ENCODE results near the gene TLE2. TPM values are rescaled to one million over a fixed set of nuclear protein-coding genes. Genes with fewer than 3 reads are reported as not detected.

Gene TLE2
- total RNA-seq, 2 donors from 2014 or later, result 34.5 to 45.2 TPM

- 0% methylated on average over 44 to 53 of the region's 53 CpGs for WGBS, 2 donors
- TF ChIP-seq POLR2A (IDR thresholded peaks at IDR 0.05), result peak; percentile 71 to 95 (median 91)
- TF ChIP-seq, protein P1, sequence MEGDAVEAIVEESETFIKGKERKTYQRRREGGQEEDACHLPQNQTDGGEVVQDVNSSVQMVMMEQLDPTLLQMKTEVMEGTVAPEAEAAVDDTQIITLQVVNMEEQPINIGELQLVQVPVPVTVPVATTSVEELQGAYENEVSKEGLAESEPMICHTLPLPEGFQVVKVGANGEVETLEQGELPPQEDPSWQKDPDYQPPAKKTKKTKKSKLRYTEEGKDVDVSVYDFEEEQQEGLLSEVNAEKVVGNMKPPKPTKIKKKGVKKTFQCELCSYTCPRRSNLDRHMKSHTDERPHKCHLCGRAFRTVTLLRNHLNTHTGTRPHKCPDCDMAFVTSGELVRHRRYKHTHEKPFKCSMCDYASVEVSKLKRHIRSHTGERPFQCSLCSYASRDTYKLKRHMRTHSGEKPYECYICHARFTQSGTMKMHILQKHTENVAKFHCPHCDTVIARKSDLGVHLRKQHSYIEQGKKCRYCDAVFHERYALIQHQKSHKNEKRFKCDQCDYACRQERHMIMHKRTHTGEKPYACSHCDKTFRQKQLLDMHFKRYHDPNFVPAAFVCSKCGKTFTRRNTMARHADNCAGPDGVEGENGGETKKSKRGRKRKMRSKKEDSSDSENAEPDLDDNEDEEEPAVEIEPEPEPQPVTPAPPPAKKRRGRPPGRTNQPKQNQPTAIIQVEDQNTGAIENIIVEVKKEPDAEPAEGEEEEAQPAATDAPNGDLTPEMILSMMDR (IDR thresholded peaks at IDR 0.05), result peak in 1 of 7 experiments; percentile 1
- H3K4me3 ChIP-seq, result peak overlapping the region; percentile 44 to 64
- peak overlapping the region; percentile 79 to 97 (median 92) for H3K27ac ChIP-seq
- DNase-seq (peak; percentile 100), ATAC-seq (peak; percentile 94)
- H3K4me1 ChIP-seq, result peaks cover 41% of the 10 kb centered on the region
- H3K27me3 ChIP-seq, result no peaks in the 10 kb centered on the region
- no peaks in the 10 kb centered on the region for H3K36me3 ChIP-seq (replicated peaks in 1 of 2; ENCODE audit: insufficient read depth in 1 of 2, low read depth in 2 of 2)
- no peaks in the 10 kb centered on the region for H3K9me3 ChIP-seq
- intact Hi-C loops (cut with DNase I), result loop anchor here (10.0 kb wide), 1 partner anchor 214 kb away; no protein-coding TSS in a partner anchor
These were observed 78.6 kb downstream of the TLE2 start for GRCh38 chr19:2950286-2951124.

DNA sequence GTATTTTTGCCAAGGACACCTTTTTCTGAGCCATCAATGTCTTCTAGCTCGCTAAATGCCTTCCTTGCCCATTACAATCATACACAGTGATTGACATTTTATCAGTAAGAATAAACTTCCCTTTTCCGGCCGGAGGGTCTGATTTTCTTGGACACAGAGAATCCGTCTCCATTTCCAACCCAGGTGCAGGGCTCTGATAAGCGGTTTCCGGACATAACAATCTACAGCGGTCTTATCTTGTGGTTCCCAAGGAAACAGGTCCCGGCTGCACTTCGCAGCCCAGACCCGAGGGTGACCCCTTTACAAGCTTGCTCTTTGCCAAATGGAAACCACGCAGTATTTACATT lies 79.2 kb downstream of the TLE2 start:
- Histone ChIP-seq H3K4me3 (peak overlapping the region; percentile 44 to 64), H3K9me3 (no peaks in the 10 kb centered on the region), H3K27me3 (no peaks in the 10 kb centered on the region), H3K36me3 (replicated peaks in 1 of 2; ENCODE audit: insufficient read depth in 1 of 2, low read depth in 2 of 2) (no peaks in the 10 kb centered on the region), H3K4me1 (peaks cover 44% of the 10 kb centered on the region), H3K27ac (peak overlapping the region; percentile 79 to 97 (median 92))
- intact Hi-C loops (cut with DNase I), result loop anchor here (5.0 to 10.0 kb wide), 2 partner anchors 53 to 215 kb away; no protein-coding TSS in a partner anchor
- no peak for TF ChIP-seq POLR2A (IDR thresholded peaks at IDR 0.05)
- TF ChIP-seq, protein P1 (IDR thresholded peaks at IDR 0.05), result no peak
- whole genome bisulfite sequencing, 2 donors, result 0 to 1% methylated on average over 8 to 11 of the region's 11 CpGs
- peak; percentile 8 for ATAC-seq
- peak in 3 of 4 donors; percentile 58 to 72 (median 66) for DNase-seq

Other genes with a start within 250 kb of the TLE2 start
- 10 to 100 TPM; 24.6 to 41.5 TPM for gene SGTA, start 246.0 kb downstream of the TLE2 start, total RNA-seq
- 10 to 100 TPM; 17.5 to 19.7 TPM for gene THOP1, start 243.8 kb downstream of the TLE2 start, total RNA-seq
- gene ZNF554, start 209.4 kb downstream of the TLE2 start, total RNA-seq, result 1 to 10 TPM; 3.6 to 4.4 TPM
- 1 to 10 TPM; 2.3 to 4.6 TPM for gene ZNF555, start 187.8 kb downstream of the TLE2 start, total RNA-seq
- gene ZNF556, start 161.9 kb downstream of the TLE2 start, total RNA-seq, result not detected
- gene ZNF57, start 128.4 kb downstream of the TLE2 start, total RNA-seq, result 1 to 10 TPM in 1 of 2 donors, under 1 TPM in 1; 0.33 to 2.3 TPM
- 1 to 10 TPM; 3.3 to 6.2 TPM for gene ZNF77, start 84.3 kb downstream of the TLE2 start, total RNA-seq
- gene TLE6, start 51.7 kb downstream of the TLE2 start, total RNA-seq, result under 1 TPM in 1 of 2 donors, not detected in 1; 0.33 TPM
- 100 to 1,000 TPM; 166 to 254 TPM for gene TLE5, start 33.2 kb upstream of the TLE2 start, total RNA-seq
- gene GNA11, start 65.1 kb upstream of the TLE2 start, total RNA-seq, result 10 to 100 TPM; 27.2 to 37.2 TPM
- gene GNA15, start 106.8 kb upstream of the TLE2 start, total RNA-seq, result 1 to 10 TPM; 1.6 to 2.6 TPM
- 1 to 10 TPM; 1.8 to 3.3 TPM for gene S1PR4, start 149.5 kb upstream of the TLE2 start, total RNA-seq
- gene NCLN, start 156.7 kb upstream of the TLE2 start, total RNA-seq, result 10 to 100 TPM; 30.6 to 56.0 TPM
- gene CELF5, start 195.4 kb upstream of the TLE2 start, total RNA-seq, result under 1 TPM in 1 of 2 donors, not detected in 1; 0.33 TPM